Osteocyte (in vitro differentiated cells): ENCODE data around the gene MAEL. TPM values are rescaled to one million over a fixed set of nuclear protein-coding genes. Genes with fewer than 3 reads are reported as not detected.
A peak's percentile ranks its signal among the peaks of the same experiment; 100 is the strongest.

Experiments
- DNase-seq: peaks from one replicate; pipeline ENCODE4 v3.0.0; 2021; ENCODE audit warnings: mixed read lengths; ENCODE audit not compliant: unreplicated experiment; ENCODE audit errors: extremely low spot score
- H3K27ac Mint-ChIP-seq: one replicate; pipeline ENCODE4 v1.8.0; 2021; ENCODE audit warnings: mild to moderate bottlenecking, mixed read lengths; ENCODE audit not compliant: unreplicated experiment
- H3K27me3 Mint-ChIP-seq: one replicate; pipeline ENCODE4 v1.8.0; 2021; ENCODE audit warnings: mixed read lengths; ENCODE audit not compliant: unreplicated experiment
- H3K36me3 Mint-ChIP-seq: one replicate; pipeline ENCODE4 v1.8.0; 2021; ENCODE audit warnings: mixed read lengths; ENCODE audit not compliant: unreplicated experiment
- H3K4me1 Mint-ChIP-seq: one replicate; pipeline ENCODE4 v1.8.0; 2021; ENCODE audit warnings: mixed read lengths; ENCODE audit not compliant: unreplicated experiment
- H3K4me3 Mint-ChIP-seq: one replicate; pipeline ENCODE4 v1.8.0; 2021; ENCODE audit warnings: mild to moderate bottlenecking, moderate library complexity, mixed read lengths; ENCODE audit not compliant: unreplicated experiment
- H3K9me3 Mint-ChIP-seq: one replicate; pipeline ENCODE4 v1.8.0; 2021; ENCODE audit warnings: mixed read lengths; ENCODE audit not compliant: unreplicated experiment
- long read RNA-seq: library from polyadenylated mRNA; unstranded; transcript quantifications from one replicate; pipeline ENCODE4 v2.0.0, GENCODE V29; 2021
- total RNA-seq: library from RNA; stranded (reverse); gene quantifications from 2 replicates; pipeline ENCODE4 v1.2.1, GENCODE V29; 2021
- TF ChIP-seq, protein P1 (sequence below): fragments of 200-600 bp; sonication (generic); IDR thresholded peaks from 2 replicates; pipeline ENCODE4 v1.5.0; 2021; ENCODE audit warnings: antibody characterized with exemption, mild to moderate bottlenecking, moderate library complexity

MAEL gene
- not detected in 2 replicates for total RNA-seq
- long read RNA-seq, result 0 reads

DNA sequence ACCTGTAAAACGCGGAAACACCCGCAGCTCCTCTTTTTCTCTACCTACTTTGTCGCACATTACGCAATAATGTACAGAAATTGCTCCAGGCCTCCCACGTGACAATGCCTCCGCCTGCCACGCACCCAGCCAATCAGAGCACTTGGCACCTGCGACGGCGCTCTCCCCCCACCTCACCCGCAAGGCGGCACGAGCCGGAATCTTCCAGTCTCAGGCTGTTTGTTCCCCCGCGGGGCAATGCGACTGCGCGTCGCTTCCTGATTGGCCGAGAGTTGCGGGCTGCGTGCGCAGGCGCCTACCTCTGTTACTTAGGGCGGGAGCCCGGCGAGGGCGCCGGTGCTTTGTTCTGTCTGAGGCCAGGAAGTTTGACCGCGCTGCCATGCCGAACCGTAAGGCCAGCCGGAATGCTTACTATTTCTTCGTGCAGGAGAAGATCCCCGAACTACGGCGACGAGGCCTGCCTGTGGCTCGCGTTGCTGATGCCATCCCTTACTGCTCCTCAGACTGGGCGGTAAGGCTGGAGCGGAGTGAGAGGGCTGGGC, at the start of gene MAEL:
MAEL (plus strand) TSS at position 307 of the 542 bp plus-strand sequence; CDS start at position 380, 73 bp downstream.
- TF ChIP-seq, protein P1, sequence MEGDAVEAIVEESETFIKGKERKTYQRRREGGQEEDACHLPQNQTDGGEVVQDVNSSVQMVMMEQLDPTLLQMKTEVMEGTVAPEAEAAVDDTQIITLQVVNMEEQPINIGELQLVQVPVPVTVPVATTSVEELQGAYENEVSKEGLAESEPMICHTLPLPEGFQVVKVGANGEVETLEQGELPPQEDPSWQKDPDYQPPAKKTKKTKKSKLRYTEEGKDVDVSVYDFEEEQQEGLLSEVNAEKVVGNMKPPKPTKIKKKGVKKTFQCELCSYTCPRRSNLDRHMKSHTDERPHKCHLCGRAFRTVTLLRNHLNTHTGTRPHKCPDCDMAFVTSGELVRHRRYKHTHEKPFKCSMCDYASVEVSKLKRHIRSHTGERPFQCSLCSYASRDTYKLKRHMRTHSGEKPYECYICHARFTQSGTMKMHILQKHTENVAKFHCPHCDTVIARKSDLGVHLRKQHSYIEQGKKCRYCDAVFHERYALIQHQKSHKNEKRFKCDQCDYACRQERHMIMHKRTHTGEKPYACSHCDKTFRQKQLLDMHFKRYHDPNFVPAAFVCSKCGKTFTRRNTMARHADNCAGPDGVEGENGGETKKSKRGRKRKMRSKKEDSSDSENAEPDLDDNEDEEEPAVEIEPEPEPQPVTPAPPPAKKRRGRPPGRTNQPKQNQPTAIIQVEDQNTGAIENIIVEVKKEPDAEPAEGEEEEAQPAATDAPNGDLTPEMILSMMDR, result no peak
- Mint-ChIP-seq H3K4me1 (no peaks in the 10 kb centered on the region), H3K27me3 (peaks cover 56% of the 10 kb centered on the region), H3K27ac (no peak within 1 kb of the TSS), H3K9me3 (no peaks in the 10 kb centered on the region), H3K4me3 (no peak within 1 kb of the TSS), H3K36me3 (no peaks in the 10 kb centered on the region)
- no peak for DNase-seq

DNA sequence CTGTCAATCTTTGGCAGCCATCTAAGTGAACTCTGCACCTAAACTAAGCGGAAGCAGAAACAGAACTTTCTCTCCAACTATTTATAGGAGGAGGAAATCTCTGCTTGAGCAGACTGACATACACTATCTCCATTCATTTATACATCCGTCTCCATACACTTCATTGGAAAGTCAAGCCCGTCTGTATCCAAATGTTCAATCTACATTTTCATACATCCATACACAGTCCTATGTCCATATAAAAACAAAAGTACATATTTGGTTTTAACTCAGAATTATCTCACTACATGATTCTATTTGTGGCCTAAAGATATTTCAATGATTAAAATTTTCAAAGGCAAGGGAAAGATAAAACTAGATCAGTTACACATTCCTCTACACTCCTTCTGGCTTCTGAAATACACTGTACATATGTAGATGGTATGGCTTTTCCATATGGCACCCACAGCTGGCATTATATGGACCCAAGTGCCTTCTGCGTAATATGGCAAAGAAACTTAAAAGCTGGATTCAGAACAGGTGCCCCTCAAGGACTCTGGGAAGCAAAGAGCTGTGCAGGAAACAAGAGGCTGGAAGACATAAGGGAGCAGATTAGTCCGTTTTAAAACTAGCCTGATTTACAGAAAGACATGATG, 49.2 kb upstream of the MAEL start:
- Mint-ChIP-seq H3K27me3 (peaks cover 45% of the 10 kb centered on the region), H3K4me3 (no peak overlapping the region), H3K9me3 (no peaks in the 10 kb centered on the region), H3K27ac (no peak overlapping the region), H3K36me3 (no peaks in the 10 kb centered on the region), H3K4me1 (no peaks in the 10 kb centered on the region)
- TF ChIP-seq, protein P1, result no peak
- no peak for DNase-seq

DNA sequence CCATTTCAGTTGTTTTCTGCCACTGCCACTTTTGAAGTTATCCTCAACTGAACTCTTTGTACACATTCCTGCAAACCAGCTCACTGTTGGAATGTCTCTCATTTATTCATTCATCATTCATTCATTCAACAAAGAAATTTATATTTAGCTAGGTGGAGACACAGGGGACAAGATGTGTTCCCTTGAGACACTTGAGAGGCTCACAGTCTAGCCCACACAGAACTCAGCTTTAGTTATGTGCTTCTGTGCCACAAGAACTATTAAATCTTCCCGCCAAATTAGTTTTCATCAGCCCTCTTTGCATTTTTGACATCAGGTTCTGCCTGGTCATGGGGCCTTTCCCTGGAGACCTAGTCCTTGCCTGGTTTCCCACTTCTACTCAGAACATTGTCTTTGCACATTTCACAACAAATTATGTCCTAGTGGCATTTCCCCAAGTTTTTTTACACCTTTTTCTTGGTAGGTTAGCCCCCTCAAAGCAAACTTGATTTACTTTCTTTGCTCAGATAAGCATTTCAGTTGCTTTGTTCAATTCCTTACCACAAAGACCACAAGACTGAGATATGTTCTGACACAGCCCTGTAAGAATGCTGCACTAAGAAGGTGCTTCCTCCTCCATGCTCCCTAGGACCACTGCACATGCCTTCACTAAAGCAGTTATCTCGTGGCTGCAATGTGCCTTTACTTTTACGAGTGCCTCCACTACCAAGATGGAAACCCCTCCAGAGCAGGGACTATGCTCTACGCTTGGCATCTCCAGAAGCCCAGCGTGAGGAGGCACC, 44.7 kb upstream of the MAEL start:
- TF ChIP-seq, protein P1, result no peak
- DNase-seq, result no peak
- peaks cover 60% of the 10 kb centered on the region for H3K27me3 Mint-ChIP-seq
- H3K36me3 Mint-ChIP-seq, result no peaks in the 10 kb centered on the region
- no peak overlapping the region for H3K27ac Mint-ChIP-seq
- H3K9me3 Mint-ChIP-seq, result no peaks in the 10 kb centered on the region
- peaks cover 2% of the 10 kb centered on the region for H3K4me1 Mint-ChIP-seq
- no peak overlapping the region for H3K4me3 Mint-ChIP-seq

DNA sequence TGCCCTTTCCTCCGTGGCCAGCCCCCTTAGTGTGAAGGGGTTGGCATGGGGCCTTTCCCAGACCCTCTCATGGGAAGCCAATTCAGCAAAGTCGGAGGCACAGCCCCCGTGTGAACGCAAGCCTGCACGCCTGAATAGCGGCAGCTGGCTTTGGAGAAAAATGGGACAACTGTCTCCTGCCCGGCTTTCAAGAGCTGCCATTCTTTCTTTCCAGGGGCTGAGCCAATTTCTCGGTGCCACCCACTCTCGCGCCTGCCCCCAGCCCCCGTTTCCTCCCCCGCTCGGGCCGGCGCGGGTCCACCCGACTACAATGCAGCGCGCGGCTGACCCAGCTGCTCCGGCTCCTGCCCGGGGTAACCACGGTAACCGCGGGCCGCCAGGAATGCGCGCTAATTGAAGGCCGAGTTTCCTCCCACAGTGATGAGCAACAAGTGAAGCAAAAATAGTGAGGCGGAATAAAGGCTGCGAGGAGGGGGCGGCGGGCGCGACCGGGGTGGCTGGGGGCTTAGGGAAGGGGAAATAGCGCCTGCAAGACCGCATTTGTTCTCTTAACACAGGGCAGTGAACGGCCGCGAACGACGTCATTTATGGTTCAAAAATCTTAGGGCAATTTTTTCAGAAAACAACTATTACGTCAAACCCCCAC, 41.6 kb upstream of the MAEL start:
- Mint-ChIP-seq H3K9me3 (no peaks in the 10 kb centered on the region), H3K27me3 (peaks cover 66% of the 10 kb centered on the region), H3K36me3 (no peaks in the 10 kb centered on the region), H3K4me3 (peak overlapping the region; percentile 61), H3K27ac (no peak overlapping the region), H3K4me1 (peaks cover 10% of the 10 kb centered on the region)
- peak; percentile 86 for DNase-seq
- TF ChIP-seq, protein P1, result no peak
